ENCODE measurements around the gene SIPA1L3.

GRCh38 chr19:38228491-38229439 is 321.8 kb downstream of the SIPA1L3 start:
- TF ChIP-seq CTCF (IDR thresholded peaks at IDR 0.05) (no peak), POLR2AphosphoS5 (IDR thresholded peaks at IDR 0.05) (no peak)

Measured in breast epithelium (tissue), 3 donors.